K562 (cell line): ENCODE results near the gene AFDN. TPM values are rescaled to one million over a fixed set of nuclear protein-coding genes. Genes with fewer than 3 reads are reported as not detected.

ENCODE experiments used
- C11orf30 ChIP-seq: fragments of 450-650 bp; IDR thresholded peaks from 2 replicates; pipeline ENCODE4 v1.6.1; 2016; ENCODE audit warnings: low read depth, mild to moderate bottlenecking
- CC2D1A ChIP-seq: fragments of 450-650 bp; IDR thresholded peaks from 2 replicates; pipeline ENCODE4 v1.6.1; 2017; ENCODE audit warnings: mild to moderate bottlenecking
- HCFC1 ChIP-seq: IDR thresholded peaks from 2 replicates; pipeline ENCODE4 v1.6.1; 2012; ENCODE audit warnings: low read depth, low read length, improper control_type of control experiment
- HDAC8 ChIP-seq: fragments of 450-650 bp; IDR thresholded peaks from 2 replicates; pipeline ENCODE4 v1.6.1; 2016; ENCODE audit warnings: mild to moderate bottlenecking, missing genetic modification characterization, moderate library complexity, missing compliant biosample characterization
- MAZ ChIP-seq, 2 experiments: fragments of 450-650 bp in 1 of 2; sonication (generic) in 1 of 2; formaldehyde crosslinking; IDR thresholded peaks in 1 of 2; conservative IDR thresholded peaks in 1 of 2; 2 replicates each; pipeline versions ENCODE4 v1.4.0 to v1.5.0; 2020; ENCODE audit warnings: mild to moderate bottlenecking in 1 of 2, missing genetic modification reagents in 1 of 2
- MCM7 ChIP-seq, 2 experiments: fragments of 450-650 bp; IDR thresholded peaks; 2 replicates each; pipeline ENCODE4 v1.6.1; 2016 to 2018
- MEIS2 ChIP-seq: fragments of 450-650 bp; IDR thresholded peaks from 2 replicates; pipeline ENCODE4 v1.6.1; 2014; ENCODE audit warnings: mild to moderate bottlenecking; ENCODE audit not compliant: partially characterized antibody
- NONO ChIP-seq, 2 experiments: fragments of 200-400 bp in 1 of 2; fragments of 450-650 bp in 1 of 2; formaldehyde crosslinking in 1 of 2; IDR thresholded peaks; 2 replicates each; pipeline ENCODE4 v1.6.1; 2017; ENCODE audit warnings: low read depth in 2 of 2, mild to moderate bottlenecking in 2 of 2, moderate library complexity in 2 of 2, low read length in 1 of 2
- TEAD1 ChIP-seq, 2 experiments: fragments of 450-650 bp in 1 of 2; sonication (generic) in 1 of 2; formaldehyde crosslinking; IDR thresholded peaks; 2 replicates each; pipeline versions ENCODE4 v1.4.0 to v1.8.0; 2020 to 2022; ENCODE audit warnings: mild to moderate bottlenecking in 2 of 2, missing genetic modification reagents in 1 of 2
- ZNF175 ChIP-seq: fragments of 200-800 bp; sonication (Bioruptor generic); IDR thresholded peaks from 2 replicates; pipeline ENCODE4 v1.6.1; 2016; ENCODE audit warnings: low read depth, mild to moderate bottlenecking, missing genetic modification characterization, missing compliant biosample characterization
- polyA plus RNA-seq, 8 experiments: library from polyadenylated mRNA; depleted of rRNA in 4 of 8; stranded (reverse) in 5 of 8; unstranded in 3 of 8; fragments of >200 nt; fragmentation: Nextera tagmentation in 2 of 8; fragmentation: Illumina TruSeq in 1 of 8; extraction: Ambion mirVana in 2 of 8; extraction: Trizol in 1 of 8; gene quantifications; 2 replicates each; pipeline versions ENCODE4 v1.2.1 to v1.2.3, GENCODE V29; 2011 to 2014; ENCODE audit warnings: inconsistent platforms in 1 of 8, missing spikeins in 1 of 8
- total RNA-seq, 7 experiments: library from RNA; depleted of rRNA in 6 of 7; stranded (reverse); fragments of >200 nt in 6 of 7; fragmentation: Illumina TruSeq in 2 of 7; extraction: Trizol in 2 of 7; gene quantifications; 2 replicates each; pipeline versions ENCODE4 v1.2.1 to v1.2.3, GENCODE V29; 2011 to 2021; ENCODE audit warnings: low replicate concordance in 1 of 7
- TF ChIP-seq, protein P1 (sequence below): fragments of 450-650 bp; IDR thresholded peaks from 2 replicates; pipeline ENCODE4 v1.6.1; 2016; ENCODE audit warnings: mild to moderate bottlenecking, moderate library complexity
- TF ChIP-seq, protein P2 (sequence below): fragments of 450-650 bp; IDR thresholded peaks from 2 replicates; pipeline ENCODE4 v1.6.1; 2016; ENCODE audit warnings: low read depth, mild to moderate bottlenecking, moderate library complexity
- TF ChIP-seq, protein P3 (sequence below): fragments of 450-650 bp; IDR thresholded peaks from 2 replicates; pipeline ENCODE4 v1.6.1; 2016; ENCODE audit warnings: mild to moderate bottlenecking

AFDN gene
- total and polyA plus RNA-seq, 9 of the 15 experiments (the other 6 are each of a cell fraction or from before 2014, with no cell fraction given), result 7.2 to 129 (median 105) TPM

DNA sequence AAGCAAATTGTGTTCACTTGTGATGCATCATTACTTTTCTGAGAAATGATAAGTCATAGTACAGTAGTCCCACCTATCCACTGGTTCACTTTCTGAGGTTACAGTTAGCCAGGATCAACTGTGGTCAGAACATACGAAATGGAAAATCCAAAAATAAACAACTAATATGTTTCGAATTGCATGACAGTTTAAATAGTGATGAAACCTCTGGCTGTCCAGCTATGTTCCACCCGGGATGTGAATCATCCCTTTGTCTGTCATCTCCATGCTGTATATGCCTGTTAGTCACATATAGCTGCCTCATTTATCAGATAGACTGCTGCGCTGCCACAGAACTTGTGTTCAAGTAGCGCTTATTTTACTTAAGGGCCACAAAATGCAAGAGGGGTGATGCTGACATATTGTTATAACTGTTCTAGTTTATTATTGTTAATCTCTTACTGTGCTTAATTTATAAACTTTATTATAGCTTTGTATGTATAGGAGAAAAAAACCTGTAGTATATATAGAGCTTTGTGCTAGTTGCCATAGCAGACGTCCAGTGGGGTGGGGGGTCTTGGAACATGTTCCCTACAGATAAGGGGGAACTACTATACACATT, 29.2 kb downstream of the AFDN start (continued):
- TF ChIP-seq, protein P1, sequence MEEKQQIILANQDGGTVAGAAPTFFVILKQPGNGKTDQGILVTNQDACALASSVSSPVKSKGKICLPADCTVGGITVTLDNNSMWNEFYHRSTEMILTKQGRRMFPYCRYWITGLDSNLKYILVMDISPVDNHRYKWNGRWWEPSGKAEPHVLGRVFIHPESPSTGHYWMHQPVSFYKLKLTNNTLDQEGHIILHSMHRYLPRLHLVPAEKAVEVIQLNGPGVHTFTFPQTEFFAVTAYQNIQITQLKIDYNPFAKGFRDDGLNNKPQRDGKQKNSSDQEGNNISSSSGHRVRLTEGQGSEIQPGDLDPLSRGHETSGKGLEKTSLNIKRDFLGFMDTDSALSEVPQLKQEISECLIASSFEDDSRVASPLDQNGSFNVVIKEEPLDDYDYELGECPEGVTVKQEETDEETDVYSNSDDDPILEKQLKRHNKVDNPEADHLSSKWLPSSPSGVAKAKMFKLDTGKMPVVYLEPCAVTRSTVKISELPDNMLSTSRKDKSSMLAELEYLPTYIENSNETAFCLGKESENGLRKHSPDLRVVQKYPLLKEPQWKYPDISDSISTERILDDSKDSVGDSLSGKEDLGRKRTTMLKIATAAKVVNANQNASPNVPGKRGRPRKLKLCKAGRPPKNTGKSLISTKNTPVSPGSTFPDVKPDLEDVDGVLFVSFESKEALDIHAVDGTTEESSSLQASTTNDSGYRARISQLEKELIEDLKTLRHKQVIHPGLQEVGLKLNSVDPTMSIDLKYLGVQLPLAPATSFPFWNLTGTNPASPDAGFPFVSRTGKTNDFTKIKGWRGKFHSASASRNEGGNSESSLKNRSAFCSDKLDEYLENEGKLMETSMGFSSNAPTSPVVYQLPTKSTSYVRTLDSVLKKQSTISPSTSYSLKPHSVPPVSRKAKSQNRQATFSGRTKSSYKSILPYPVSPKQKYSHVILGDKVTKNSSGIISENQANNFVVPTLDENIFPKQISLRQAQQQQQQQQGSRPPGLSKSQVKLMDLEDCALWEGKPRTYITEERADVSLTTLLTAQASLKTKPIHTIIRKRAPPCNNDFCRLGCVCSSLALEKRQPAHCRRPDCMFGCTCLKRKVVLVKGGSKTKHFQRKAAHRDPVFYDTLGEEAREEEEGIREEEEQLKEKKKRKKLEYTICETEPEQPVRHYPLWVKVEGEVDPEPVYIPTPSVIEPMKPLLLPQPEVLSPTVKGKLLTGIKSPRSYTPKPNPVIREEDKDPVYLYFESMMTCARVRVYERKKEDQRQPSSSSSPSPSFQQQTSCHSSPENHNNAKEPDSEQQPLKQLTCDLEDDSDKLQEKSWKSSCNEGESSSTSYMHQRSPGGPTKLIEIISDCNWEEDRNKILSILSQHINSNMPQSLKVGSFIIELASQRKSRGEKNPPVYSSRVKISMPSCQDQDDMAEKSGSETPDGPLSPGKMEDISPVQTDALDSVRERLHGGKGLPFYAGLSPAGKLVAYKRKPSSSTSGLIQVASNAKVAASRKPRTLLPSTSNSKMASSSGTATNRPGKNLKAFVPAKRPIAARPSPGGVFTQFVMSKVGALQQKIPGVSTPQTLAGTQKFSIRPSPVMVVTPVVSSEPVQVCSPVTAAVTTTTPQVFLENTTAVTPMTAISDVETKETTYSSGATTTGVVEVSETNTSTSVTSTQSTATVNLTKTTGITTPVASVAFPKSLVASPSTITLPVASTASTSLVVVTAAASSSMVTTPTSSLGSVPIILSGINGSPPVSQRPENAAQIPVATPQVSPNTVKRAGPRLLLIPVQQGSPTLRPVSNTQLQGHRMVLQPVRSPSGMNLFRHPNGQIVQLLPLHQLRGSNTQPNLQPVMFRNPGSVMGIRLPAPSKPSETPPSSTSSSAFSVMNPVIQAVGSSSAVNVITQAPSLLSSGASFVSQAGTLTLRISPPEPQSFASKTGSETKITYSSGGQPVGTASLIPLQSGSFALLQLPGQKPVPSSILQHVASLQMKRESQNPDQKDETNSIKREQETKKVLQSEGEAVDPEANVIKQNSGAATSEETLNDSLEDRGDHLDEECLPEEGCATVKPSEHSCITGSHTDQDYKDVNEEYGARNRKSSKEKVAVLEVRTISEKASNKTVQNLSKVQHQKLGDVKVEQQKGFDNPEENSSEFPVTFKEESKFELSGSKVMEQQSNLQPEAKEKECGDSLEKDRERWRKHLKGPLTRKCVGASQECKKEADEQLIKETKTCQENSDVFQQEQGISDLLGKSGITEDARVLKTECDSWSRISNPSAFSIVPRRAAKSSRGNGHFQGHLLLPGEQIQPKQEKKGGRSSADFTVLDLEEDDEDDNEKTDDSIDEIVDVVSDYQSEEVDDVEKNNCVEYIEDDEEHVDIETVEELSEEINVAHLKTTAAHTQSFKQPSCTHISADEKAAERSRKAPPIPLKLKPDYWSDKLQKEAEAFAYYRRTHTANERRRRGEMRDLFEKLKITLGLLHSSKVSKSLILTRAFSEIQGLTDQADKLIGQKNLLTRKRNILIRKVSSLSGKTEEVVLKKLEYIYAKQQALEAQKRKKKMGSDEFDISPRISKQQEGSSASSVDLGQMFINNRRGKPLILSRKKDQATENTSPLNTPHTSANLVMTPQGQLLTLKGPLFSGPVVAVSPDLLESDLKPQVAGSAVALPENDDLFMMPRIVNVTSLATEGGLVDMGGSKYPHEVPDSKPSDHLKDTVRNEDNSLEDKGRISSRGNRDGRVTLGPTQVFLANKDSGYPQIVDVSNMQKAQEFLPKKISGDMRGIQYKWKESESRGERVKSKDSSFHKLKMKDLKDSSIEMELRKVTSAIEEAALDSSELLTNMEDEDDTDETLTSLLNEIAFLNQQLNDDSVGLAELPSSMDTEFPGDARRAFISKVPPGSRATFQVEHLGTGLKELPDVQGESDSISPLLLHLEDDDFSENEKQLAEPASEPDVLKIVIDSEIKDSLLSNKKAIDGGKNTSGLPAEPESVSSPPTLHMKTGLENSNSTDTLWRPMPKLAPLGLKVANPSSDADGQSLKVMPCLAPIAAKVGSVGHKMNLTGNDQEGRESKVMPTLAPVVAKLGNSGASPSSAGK, result no peak
- 0 out of 4 replicates have a peak, but pooled peaks of 1 of the 2 experiments have one; percentile 24 for TF ChIP-seq MAZ (CRISPR knock-in tag; conservative IDR thresholded peaks at IDR 0.05 in 1 of 2, IDR thresholded peaks at IDR 0.05 in 1 of 2)
- TF ChIP-seq, protein P2, sequence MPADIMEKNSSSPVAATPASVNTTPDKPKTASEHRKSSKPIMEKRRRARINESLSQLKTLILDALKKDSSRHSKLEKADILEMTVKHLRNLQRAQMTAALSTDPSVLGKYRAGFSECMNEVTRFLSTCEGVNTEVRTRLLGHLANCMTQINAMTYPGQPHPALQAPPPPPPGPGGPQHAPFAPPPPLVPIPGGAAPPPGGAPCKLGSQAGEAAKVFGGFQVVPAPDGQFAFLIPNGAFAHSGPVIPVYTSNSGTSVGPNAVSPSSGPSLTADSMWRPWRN, result no peak
- peak; percentile 55; the same call in 1 of the 2 replicates for TF ChIP-seq ZNF175 (CRISPR knock-in tag)
- peak; percentile 62 for TF ChIP-seq C11orf30
- TF ChIP-seq HCFC1, result peak; percentile 46; the same call in 1 of the 2 replicates
- peak in 1 of 2 experiments; percentile 19; a peak in 1 of 4 replicates for TF ChIP-seq NONO (IDR thresholded peaks at IDR 0.05; ENCODE audit: low read depth in 2 of 2, low read length in 1 of 2)
- TF ChIP-seq MEIS2, result peak; percentile 99
- peak; percentile 57; the same call in 1 of the 2 replicates for TF ChIP-seq CC2D1A
- TF ChIP-seq HDAC8 (tag), result no peak
- peak in 1 of 2 experiments; percentile 62; a peak in 1 of 4 replicates for TF ChIP-seq TEAD1 (CRISPR knock-in tag; IDR thresholded peaks at IDR 0.05)
- no peak for TF ChIP-seq MCM7 (IDR thresholded peaks at IDR 0.05)
- TF ChIP-seq, protein P3, sequence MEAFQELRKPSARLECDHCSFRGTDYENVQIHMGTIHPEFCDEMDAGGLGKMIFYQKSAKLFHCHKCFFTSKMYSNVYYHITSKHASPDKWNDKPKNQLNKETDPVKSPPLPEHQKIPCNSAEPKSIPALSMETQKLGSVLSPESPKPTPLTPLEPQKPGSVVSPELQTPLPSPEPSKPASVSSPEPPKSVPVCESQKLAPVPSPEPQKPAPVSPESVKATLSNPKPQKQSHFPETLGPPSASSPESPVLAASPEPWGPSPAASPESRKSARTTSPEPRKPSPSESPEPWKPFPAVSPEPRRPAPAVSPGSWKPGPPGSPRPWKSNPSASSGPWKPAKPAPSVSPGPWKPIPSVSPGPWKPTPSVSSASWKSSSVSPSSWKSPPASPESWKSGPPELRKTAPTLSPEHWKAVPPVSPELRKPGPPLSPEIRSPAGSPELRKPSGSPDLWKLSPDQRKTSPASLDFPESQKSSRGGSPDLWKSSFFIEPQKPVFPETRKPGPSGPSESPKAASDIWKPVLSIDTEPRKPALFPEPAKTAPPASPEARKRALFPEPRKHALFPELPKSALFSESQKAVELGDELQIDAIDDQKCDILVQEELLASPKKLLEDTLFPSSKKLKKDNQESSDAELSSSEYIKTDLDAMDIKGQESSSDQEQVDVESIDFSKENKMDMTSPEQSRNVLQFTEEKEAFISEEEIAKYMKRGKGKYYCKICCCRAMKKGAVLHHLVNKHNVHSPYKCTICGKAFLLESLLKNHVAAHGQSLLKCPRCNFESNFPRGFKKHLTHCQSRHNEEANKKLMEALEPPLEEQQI, result peak; percentile 69
